NT2/D1 (cell line): ENCODE measurements around the gene RCSD1.

Source experiments
- SUZ12 ChIP-seq: IDR thresholded peaks from 2 replicates; pipeline ENCODE4 v1.6.1; 2011; ENCODE audit not compliant: insufficient read length, insufficient read depth; ENCODE audit errors: extremely low read depth
- YY1 ChIP-seq: IDR thresholded peaks from 2 replicates; pipeline ENCODE4 v1.6.1; 2011; ENCODE audit not compliant: insufficient read length, insufficient read depth
- ZNF274 ChIP-seq: IDR thresholded peaks from 2 replicates; pipeline ENCODE4 v1.6.1; 2011; ENCODE audit warnings: mild to moderate bottlenecking, low read depth, low read length

GRCh38 chr1:167723707-167724323 lies 93.8 kb downstream of the RCSD1 start:
- TF ChIP-seq SUZ12 (no peak), YY1 (no peak), ZNF274 (no peak)
